Astrocyte of the spinal cord (primary cell): ENCODE measurements around the gene TNFRSF13B.
"Not testable (repeated sequence)": the region's sequence is repeated elsewhere in the genome, so short reads cannot be mapped to it uniquely, and the experiment has no call there.

Experiments used
- DNase-seq: peaks from one replicate; pipeline ENCODE4 v3.0.0; 2011; ENCODE audit warnings: low read depth, low spot score
- H3K4me3 ChIP-seq: 2 replicates; pipeline ENCODE4 v1.5.1; 2011; ENCODE audit warnings: low read depth, mild to moderate bottlenecking, low read length, moderate library complexity
- in situ Hi-C: cut with HindIII; loops from 2 replicates; pipeline ENCODE4 v1.10.0; 2017; ENCODE audit warnings: low sequenced_read_pairs
- TF ChIP-seq, protein P1 (sequence below): IDR thresholded peaks from 2 replicates; pipeline ENCODE4 v1.5.1; 2012; ENCODE audit warnings: low read depth, mild to moderate bottlenecking, low read length, inconsistent platforms

Gene TNFRSF13B

DNA sequence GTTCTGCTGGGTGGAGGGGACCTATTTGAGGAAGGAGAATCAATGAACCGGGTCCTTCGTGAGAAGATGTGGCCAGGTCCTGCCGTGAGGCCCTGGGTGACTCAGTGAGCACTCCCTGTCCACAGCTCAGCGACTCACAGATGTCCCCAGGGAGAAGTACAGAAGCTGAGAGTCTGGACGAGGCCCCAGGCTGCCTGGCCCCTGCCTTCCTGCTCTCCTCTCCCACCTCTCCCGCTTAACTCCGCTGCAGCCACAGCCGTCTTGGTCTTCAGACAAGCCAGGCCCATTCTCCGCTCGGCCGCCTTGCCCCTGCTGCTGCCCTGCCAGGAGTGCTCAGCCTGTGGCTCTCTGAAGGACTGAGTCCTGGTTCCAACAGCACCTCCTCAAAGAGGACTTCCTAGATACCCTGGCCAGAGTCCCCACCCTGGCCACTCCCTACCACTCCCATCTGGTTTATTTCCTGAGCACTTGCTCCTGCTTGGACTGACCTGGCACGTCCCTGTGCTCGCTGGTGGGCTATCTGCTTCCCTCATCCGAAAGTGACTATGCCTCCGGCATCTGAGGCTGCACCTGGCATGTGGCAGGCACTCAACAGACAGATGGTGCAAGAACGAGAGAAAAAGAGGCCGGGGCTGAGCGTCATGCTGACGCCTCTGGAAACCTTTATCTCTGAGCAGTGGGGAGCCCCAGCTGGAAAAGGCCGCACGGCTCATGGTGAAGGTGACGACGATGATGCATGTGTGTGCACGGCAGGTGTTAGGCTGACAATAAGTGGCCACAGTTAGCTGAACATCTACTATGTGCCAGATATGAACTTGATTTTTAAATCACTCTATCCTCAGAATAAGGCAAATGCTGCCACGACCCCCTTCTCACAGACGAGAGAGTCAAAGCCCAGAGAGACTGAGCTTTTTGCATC is 9.2 kb upstream of the TNFRSF13B start:
- in situ Hi-C loops: no loop called here
- no peak overlapping the region for H3K4me3 ChIP-seq
- TF ChIP-seq, protein P1, sequence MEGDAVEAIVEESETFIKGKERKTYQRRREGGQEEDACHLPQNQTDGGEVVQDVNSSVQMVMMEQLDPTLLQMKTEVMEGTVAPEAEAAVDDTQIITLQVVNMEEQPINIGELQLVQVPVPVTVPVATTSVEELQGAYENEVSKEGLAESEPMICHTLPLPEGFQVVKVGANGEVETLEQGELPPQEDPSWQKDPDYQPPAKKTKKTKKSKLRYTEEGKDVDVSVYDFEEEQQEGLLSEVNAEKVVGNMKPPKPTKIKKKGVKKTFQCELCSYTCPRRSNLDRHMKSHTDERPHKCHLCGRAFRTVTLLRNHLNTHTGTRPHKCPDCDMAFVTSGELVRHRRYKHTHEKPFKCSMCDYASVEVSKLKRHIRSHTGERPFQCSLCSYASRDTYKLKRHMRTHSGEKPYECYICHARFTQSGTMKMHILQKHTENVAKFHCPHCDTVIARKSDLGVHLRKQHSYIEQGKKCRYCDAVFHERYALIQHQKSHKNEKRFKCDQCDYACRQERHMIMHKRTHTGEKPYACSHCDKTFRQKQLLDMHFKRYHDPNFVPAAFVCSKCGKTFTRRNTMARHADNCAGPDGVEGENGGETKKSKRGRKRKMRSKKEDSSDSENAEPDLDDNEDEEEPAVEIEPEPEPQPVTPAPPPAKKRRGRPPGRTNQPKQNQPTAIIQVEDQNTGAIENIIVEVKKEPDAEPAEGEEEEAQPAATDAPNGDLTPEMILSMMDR: no peak
- DNase-seq: no peak

DNA sequence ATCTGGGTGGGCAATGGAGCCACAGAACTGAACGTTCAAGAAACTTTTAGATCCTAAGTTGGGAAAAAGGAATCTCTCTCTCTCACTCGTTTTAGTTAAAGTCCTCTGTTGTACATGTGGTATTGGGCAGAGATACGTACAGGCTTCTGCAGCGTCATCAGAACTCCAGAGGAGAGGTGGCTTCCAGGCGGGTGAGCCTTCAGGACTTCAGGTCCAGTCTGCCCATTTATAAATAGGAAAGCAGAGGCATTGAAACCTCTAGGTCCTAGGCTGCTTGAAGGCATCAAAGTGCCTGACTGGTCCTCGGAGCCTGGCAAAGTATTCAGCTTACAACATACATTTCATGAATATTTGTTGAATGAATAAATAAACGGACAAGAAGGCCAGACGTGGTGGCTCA is 8.1 kb upstream of the TNFRSF13B start:
- DNase-seq: no peak
- no peak overlapping the region for H3K4me3 ChIP-seq
- in situ Hi-C loops: no loop called here
- TF ChIP-seq, protein P1: no peak

DNA sequence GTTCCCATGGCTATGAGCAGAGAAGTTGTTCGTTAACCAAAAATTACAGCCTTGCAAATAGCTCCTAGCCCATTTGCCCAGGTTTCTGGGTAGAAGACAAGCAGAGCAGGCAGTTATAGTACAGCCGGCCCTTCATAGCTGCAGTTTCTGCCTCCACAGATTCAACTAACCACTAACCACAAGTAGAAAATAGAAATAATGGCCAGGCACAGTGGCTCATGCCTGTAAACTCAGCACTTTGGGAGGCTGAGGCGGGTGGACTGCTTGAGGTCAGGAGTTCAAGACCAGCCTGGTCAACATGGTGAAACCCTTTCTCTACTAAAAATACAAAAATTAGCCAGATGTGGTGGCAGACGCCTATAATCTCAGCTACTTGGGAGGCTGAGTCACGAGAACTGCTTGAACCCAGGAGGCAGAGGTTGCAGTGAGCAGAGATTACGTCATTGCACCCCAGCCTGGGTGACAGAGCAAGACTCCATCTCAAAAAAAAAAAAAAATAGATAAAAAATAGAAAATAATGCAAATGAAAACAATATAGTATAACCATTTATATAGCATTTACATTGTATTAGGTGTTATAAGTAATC is 7.4 kb upstream of the TNFRSF13B start:
- H3K4me3 ChIP-seq, DNase-seq, in situ Hi-C loops: not testable (repeated sequence)

DNA sequence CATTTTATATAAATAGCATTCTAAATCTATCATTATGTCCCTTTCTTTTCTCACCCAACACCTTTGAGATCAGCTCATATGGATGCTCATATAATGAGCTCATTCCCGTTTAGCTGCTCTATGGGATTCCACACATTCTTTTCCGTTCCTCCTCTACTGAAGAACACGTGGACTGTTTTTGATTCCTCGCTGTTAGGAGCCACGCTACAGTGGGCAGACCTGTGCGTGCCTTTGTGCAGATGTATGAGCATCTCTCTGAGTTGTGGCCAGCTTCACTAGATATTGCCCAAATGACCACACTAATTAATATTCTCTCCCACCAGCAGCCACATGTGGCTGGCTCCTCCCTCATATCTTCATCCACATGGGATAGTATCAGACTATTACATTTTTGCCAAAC is 6.0 kb upstream of the TNFRSF13B start:
- TF ChIP-seq, protein P1: no peak
- in situ Hi-C loops: no loop called here
- no peak for DNase-seq
- no peak overlapping the region for H3K4me3 ChIP-seq

DNA sequence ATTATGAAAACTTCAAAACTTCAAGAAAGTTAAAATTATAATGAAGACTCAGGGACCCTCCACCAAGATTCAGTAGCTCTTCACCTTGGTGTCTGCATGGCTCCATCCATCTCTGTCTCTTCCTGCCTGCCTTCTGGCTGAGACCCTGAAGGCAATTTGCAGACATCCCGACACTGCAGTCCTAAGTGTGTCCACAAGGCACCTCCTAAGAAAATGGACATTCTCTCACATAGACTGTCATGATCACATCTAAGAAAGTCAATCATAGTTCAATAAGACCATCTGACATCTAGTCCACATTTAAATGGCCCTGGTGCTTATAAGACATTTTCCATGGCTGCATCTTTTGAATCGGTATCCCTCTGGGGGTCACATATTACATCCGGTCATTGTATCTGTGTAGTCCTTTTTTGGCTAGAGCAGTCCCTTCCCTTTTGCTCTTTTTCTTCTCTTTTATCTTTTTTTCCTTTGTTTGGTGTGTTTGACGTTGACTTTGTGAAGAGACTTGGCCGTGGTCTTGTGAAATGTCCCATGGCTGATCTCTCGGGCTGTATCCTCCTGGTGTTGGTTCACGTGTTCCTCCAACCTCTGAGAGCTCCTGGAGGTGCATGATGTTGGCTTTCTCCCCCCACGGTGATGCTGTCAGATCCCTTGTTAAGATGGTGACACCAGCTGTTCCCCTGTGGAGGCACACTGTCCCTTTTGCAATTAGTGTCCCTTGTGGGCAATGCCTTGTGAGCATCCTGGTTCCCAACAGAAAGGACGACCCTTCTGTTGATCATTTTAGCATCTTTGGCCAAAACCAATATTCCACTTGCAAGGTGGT is 5.0 kb upstream of the TNFRSF13B start:
- no peak overlapping the region for H3K4me3 ChIP-seq
- in situ Hi-C loops: no loop called here
- DNase-seq: no peak
- TF ChIP-seq, protein P1: no peak

DNA sequence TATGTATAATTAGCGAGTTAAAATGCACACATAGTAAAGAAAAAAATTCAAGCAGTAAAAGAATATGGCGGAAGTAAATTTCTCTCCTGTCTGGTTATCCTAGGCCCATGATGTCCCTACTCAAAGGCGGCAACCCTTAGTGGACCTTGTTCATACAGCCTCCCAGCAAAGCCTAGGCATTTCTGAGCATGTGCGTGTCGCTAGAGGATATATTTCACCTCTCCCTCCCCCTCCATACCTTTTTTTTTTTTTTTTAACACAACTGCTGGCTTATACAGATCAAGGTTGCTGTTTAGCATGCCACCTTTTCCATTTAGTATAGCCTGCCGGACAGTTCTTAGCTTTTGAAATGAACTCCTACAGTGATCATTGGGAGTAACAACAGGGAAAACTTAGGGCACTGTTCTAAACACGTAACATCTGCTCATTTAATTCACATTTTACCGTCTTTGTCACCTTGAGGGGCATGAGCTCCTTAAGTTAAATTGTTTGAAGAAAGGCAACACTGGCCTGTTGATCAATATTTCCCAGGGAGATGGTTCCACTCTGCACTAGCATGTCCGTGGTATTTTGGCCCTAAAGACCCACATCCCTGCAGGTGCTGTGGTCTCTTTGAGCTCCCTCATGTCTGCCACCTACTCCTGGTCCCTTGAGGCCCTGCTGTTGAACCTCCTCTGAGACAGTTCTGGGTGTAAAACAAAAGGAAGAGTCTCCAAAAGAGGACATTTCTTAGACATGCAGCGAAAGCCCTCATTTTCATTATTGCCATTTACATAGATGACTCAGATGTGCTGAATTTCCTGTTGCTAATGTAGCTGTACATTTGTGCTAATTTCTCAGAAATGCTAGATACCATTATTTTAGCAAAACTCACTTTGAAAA is 4.1 kb upstream of the TNFRSF13B start:
- in situ Hi-C loops: no loop called here
- TF ChIP-seq, protein P1: no peak
- no peak overlapping the region for H3K4me3 ChIP-seq
- no peak for DNase-seq
